ENCODE measurements around the gene MAB21L2. TPM values are rescaled to one million over a fixed set of nuclear protein-coding genes. Genes with fewer than 3 reads are reported as not detected.

Gene MAB21L2
- total RNA-seq, 2 experiments from 2014 or later: not detected

DNA sequence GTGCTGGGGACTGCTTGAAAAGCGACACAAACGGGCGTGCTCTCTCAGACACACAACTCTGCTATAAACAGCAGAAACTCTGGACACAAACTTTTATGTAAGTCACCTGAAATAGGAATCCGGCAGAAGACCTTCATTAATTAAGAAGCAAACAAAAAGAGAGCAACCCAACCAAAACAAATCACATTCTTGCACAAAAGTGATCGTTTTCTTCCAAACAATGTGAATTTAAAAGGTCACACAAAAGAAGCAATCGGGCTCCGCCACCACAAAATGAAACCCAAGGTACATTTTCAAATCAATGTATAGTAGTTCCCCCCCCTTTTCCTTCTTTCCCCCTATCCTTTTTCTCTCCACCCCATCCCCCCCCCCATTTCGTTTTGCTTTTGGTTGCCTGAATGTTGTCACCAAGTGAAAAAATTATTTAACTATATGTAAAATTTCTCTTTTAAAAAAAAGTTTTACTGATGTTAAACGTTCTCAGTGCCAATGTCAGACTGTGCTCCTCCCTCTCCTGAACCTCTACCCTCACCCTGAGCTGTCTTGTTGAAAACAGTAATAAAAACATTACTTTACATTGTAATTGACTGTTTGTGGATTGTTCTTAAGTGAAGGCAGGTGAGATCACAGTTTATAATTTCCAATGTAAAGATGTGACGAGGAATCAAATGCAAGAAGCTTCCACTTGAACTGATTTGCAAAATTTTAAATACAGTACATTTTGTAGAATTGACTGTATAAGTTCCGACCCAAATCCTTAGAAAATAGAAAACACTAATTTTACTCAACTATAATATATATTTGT, 2.4 kb downstream of the MAB21L2 start:
- ATAC-seq: no peak
- H3K4me3 Mint-ChIP-seq: no peak overlapping the region
- no peak overlapping the region for H3K27ac Mint-ChIP-seq
- CTCF ChIA-PET: no interaction called here
- DNase-seq: no peak
- no peaks in the 10 kb centered on the region for H3K4me1 Mint-ChIP-seq (ENCODE audit: low read depth)
- POLR2A ChIA-PET: no interaction called here
- TF ChIP-seq, protein P1, sequence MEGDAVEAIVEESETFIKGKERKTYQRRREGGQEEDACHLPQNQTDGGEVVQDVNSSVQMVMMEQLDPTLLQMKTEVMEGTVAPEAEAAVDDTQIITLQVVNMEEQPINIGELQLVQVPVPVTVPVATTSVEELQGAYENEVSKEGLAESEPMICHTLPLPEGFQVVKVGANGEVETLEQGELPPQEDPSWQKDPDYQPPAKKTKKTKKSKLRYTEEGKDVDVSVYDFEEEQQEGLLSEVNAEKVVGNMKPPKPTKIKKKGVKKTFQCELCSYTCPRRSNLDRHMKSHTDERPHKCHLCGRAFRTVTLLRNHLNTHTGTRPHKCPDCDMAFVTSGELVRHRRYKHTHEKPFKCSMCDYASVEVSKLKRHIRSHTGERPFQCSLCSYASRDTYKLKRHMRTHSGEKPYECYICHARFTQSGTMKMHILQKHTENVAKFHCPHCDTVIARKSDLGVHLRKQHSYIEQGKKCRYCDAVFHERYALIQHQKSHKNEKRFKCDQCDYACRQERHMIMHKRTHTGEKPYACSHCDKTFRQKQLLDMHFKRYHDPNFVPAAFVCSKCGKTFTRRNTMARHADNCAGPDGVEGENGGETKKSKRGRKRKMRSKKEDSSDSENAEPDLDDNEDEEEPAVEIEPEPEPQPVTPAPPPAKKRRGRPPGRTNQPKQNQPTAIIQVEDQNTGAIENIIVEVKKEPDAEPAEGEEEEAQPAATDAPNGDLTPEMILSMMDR (IDR thresholded peaks at IDR 0.05): no peak
- H3K27me3 Mint-ChIP-seq: no peaks in the 10 kb centered on the region
- intact Hi-C loops (cut with micrococcal nuclease): no loop called here
- peaks cover 57% of the 10 kb centered on the region for H3K36me3 Mint-ChIP-seq (ENCODE audit: low read depth)
- H3K9me3 Mint-ChIP-seq: no peaks in the 10 kb centered on the region

DNA sequence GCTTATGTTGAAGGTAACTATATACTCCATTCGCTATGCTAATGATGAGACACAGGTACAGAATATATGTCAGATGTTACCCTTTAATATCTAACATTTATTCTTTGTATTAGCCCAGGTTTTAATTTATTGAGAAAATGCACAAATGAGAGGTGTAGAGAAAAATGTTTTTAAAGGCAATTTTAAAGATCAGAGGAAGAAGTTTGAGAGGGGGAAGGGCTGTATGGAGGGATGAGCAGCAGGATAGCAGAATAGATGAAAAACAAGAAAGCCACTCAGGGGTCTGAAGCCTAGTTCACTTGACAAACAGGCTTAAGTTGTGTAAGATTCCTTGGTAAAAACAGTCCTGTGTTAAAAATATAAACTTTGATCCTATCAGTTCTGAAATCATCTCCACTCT, 3.7 kb downstream of the MAB21L2 start:
- intact Hi-C loops (cut with micrococcal nuclease): no loop called here
- Mint-ChIP-seq H3K9me3 (no peaks in the 10 kb centered on the region), H3K36me3 (ENCODE audit: low read depth) (peaks cover 47% of the 10 kb centered on the region), H3K27ac (no peak overlapping the region), H3K27me3 (no peaks in the 10 kb centered on the region), H3K4me3 (no peak overlapping the region), H3K4me1 (ENCODE audit: low read depth) (no peaks in the 10 kb centered on the region)
- TF ChIP-seq, protein P1 (IDR thresholded peaks at IDR 0.05): no peak
- ChIA-PET POLR2A (no interaction called here), CTCF (no interaction called here)
- DNase-seq: no peak
- no peak for ATAC-seq

DNA sequence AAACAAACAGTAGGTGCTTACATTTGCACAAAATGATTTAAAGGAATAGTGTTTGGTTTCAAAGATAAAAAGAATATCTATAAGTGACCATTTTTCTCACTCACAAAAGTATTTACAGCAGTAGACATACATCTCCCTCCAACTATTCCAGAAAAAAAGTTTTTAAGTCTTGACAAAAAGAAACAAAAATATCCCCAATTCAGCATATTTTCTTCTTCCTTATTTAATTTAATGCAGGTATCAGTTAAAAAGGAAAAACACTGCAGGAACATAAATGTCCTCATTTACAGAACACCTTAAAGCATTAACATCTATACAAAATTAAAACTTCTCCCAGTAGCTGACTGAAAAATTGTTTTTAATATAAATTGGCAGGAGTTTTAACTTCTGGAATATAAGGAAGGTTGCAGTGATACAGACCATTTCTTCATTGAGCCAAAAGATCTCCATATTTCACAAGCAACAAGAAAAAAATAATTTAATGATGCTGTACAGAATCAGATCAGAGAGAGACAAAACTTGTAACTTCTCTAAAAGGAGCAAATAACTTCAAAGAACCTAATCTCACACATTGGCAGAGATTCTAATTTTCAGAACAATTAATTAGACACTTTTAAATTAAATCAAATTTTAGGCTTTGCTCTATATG, 4.3 kb downstream of the MAB21L2 start:
- Mint-ChIP-seq H3K36me3 (ENCODE audit: low read depth) (peaks cover 43% of the 10 kb centered on the region), H3K9me3 (no peaks in the 10 kb centered on the region), H3K27me3 (no peaks in the 10 kb centered on the region), H3K4me3 (no peak overlapping the region), H3K4me1 (ENCODE audit: low read depth) (no peaks in the 10 kb centered on the region), H3K27ac (no peak overlapping the region)
- ChIA-PET POLR2A (no interaction called here), CTCF (no interaction called here)
- TF ChIP-seq, protein P1 (IDR thresholded peaks at IDR 0.05): no peak
- no peak for DNase-seq
- intact Hi-C loops (cut with micrococcal nuclease): no loop called here
- no peak for ATAC-seq

DNA sequence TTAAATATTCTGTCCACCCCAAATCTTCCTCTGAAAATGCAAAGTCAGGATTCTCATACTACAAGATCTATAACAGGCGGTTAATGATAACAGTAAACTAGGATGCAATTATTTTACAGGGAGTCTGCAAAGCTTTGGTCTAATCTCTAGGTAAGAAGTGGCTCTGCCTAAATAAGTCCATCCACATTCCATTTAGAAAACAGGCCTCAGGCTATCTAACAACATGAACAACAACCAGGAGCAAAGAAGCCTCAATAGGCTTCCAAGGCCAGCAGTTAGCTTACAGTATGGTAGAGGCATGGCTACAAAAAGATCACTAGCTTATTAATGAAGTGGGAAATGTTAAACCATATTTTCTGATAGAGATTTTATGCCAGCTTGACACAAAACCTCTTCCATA, 6.4 kb downstream of the MAB21L2 start:
- TF ChIP-seq, protein P1 (IDR thresholded peaks at IDR 0.05): no peak
- ATAC-seq (no peak), DNase-seq (no peak)
- Mint-ChIP-seq H3K27me3 (no peaks in the 10 kb centered on the region), H3K36me3 (ENCODE audit: low read depth) (peaks cover 26% of the 10 kb centered on the region), H3K4me1 (ENCODE audit: low read depth) (no peaks in the 10 kb centered on the region), H3K27ac (no peak overlapping the region), H3K4me3 (no peak overlapping the region), H3K9me3 (no peaks in the 10 kb centered on the region)
- intact Hi-C loops (cut with micrococcal nuclease): no loop called here
- ChIA-PET CTCF (no interaction called here), POLR2A (interaction anchor here (0.5 kb wide), 1 partner anchor 47 kb away, joined by 3 read pairs; no protein-coding TSS in a partner anchor)

DNA sequence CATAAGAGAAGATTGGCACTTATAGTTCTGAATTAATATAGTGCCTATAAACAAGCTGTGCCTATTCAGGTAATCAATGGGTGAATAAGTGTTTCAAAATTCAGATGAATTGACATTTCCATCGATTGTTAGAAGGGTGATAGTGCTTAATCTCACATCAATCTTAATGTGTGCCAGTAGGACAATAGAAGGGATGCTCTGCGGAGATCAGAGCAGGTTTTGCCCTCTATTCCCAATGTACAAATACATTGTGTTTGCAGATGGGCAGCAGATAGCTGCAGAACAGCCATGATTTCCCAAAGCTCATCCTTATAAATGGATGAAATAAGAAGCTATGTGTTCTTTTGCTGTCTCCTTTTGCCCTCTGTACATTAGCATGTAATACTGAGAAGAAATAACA, 7.2 kb downstream of the MAB21L2 start:
- no peak for ATAC-seq
- intact Hi-C loops (cut with micrococcal nuclease): no loop called here
- Mint-ChIP-seq H3K36me3 (ENCODE audit: low read depth) (peaks cover 18% of the 10 kb centered on the region), H3K27ac (no peak overlapping the region), H3K4me3 (no peak overlapping the region), H3K27me3 (no peaks in the 10 kb centered on the region), H3K4me1 (ENCODE audit: low read depth) (no peaks in the 10 kb centered on the region), H3K9me3 (no peaks in the 10 kb centered on the region)
- TF ChIP-seq, protein P1 (IDR thresholded peaks at IDR 0.05): no peak
- CTCF ChIA-PET: no interaction called here
- DNase-seq: no peak
- POLR2A ChIA-PET: no interaction called here

Measured in activated CD8-positive, alpha-beta T cell treated with anti-CD3 and anti-CD28 coated beads for 36 hours (primary cell).